Right lung (tissue), 5 donors: ENCODE measurements around the gene PCDHA13. TPM values are rescaled to one million over a fixed set of nuclear protein-coding genes. Genes with fewer than 3 reads are reported as not detected.
"Not testable (repeated sequence)": the region's sequence is repeated elsewhere in the genome, so short reads cannot be mapped to it uniquely, and the experiment has no call there.

Experiments
- DNase-seq, 2 donors: peaks; one replicate each; pipeline ENCODE4 v3.0.0-alpha.2; 2013
- polyA plus RNA-seq, 5 donors: library from polyadenylated mRNA; unstranded; fragments of 120-200 nt; gene quantifications; one replicate each; pipeline versions ENCODE4 v1.2.1 to v1.2.3, GENCODE V29; 2013; ENCODE audit warnings: inconsistent platforms in 1 of 5, low replicate concordance in 1 of 5; ENCODE audit not compliant: insufficient read length in 5 of 5, insufficient read depth in 1 of 5

PCDHA13 gene
- polyA plus RNA-seq, 5 donors, result 0.08 to 0.42 (median 0.11) TPM

DNA sequence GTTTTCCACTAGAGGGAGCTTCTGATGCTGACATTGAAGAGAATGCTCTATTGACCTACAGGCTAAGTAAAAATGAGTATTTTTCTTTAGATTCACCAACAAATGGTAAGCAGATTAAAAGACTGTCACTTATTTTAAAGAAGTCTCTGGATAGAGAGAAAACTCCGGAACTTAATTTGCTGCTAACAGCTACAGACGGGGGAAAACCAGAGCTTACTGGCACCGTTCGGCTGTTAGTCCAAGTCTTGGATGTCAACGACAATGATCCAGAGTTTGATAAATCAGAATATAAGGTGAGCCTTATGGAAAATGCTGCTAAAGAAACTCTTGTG lies 12.4 kb upstream of the PCDHA13 start:
- DNase-seq, result no peak

DNA sequence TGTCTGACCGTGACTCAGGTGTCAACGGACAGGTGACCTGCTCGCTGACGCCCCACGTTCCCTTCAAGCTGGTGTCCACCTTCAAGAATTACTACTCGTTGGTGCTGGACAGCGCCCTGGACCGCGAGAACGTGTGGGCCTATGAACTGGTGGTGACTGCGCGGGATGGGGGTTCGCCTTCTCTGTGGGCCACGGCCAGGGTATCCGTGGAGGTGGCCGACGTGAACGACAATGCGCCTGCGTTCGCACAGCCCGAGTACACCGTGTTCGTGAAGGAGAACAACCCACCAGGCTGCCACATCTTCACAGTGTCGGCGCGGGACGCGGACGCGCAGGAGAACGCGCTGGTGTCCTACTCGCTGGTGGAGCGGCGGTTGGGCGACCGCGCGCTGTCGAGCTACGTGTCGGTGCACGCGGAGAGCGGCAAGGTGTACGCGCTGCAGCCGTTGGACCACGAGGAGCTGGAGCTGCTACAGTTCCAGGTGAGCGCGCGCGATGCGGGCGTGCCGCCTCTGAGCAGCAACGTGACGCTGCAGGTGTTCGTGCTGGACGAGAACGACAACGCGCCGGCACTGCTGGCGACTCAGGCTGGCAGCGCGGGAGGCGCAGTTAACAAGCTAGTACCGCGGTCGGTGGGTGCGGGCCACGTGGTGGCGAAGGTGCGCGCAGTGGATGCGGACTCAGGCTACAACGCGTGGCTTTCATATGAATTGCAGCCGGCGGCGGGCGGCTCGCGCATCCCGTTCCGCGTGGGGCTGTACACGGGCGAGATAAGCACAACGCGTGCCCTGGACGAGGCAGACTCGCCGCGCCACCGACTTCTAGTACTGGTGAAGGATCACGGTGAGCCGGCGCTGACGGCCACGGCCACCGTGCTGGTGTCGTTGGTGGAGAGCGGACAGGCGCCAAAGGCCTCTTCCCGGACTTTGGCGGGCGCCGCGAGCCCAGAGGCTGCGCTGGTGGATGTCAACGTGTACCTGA lies 11.4 kb upstream of the PCDHA13 start:
- no peak for DNase-seq

DNA sequence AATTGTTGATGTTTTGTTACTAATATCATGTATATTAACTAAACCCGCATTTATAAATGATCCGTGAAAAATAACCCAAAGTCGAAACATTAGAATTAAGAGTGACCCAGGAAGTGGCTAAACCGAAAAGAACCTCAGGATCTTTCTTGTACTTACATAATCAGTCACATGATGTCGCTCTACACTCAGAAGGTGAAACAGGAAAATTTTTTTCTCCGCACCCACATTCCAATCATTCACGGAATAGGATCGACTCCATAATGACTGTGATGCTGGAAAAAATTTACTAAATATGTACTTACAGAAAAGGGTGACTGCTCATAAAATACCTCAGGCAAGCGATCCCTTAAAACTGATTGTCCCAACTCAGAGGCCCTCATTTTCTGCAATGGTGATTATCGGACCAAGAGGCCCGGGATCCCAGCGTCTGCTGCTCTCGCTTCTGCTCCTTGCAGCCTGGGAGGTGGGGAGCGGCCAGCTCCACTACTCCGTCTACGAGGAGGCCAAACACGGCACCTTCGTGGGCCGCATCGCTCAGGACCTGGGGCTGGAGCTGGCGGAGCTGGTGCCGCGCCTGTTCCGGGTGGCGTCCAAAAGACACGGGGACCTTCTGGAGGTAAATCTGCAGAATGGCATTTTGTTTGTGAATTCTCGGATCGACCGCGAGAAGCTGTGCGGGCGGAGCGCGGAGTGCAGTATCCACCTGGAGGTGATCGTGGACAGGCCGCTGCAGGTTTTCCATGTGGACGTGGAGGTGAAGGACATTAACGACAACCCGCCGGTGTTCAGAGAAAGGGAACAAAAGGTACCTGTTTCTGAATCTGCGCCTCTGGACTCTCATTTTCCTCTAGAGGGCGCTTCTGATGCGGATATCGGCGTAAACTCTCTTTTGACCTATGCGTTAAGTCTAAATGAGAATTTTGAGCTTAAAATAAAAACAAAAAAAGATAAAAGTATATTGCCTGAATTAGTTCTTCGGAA lies 6.5 kb upstream of the PCDHA13 start, which contains the start of gene PCDHA12:
Gene PCDHA12, plus strand, starts transcription at position 224 of the 981 bp plus-strand sequence. Its CDS starts 165 bp downstream, at position 389.
- no peak for DNase-seq

DNA sequence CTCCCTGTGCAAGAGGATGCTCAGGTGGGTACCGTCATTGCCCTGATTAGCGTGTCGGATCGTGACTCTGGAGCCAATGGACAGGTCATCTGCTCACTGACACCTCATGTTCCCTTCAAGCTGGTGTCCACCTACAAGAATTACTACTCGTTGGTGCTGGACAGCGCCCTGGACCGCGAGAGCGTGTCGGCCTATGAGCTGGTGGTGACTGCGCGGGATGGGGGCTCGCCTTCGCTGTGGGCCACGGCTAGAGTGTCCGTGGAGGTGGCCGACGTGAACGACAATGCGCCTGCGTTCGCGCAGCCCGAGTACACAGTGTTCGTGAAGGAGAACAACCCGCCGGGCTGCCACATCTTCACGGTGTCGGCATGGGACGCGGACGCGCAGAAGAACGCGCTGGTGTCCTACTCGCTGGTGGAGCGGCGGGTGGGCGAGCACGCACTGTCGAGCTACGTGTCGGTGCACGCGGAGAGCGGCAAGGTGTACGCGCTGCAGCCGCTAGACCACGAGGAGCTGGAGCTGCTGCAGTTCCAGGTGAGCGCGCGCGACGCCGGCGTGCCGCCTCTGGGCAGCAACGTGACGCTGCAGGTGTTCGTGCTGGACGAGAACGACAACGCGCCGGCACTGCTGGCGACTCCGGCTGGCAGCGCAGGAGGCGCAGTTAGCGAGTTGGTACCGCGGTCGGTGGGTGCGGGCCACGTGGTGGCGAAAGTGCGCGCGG lies 5.2 kb upstream of the PCDHA13 start:
- DNase-seq, result not testable (repeated sequence)

DNA sequence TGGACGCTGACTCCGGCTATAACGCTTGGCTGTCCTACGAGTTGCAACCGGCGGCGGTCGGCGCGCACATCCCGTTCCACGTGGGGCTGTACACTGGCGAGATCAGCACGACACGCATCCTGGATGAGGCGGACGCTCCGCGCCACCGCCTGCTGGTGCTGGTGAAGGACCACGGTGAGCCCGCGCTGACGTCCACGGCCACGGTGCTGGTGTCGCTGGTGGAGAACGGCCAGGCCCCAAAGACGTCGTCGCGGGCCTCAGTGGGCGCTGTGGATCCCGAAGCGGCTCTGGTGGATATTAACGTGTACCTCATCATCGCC lies 4.7 kb upstream of the PCDHA13 start:
- no peak for DNase-seq

DNA sequence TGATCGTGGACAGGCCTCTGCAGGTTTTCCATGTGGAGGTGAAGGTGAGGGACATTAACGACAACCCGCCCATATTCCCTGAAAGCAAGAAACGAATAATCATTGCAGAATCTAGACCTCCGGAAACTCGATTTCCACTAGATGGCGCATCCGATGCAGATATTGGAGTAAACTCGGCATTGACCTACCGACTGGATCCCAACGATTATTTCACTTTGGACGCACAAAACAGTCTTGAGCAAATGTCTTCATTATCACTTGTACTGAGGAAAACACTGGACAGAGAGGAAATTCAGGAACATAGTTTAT lies 621 bp downstream of the PCDHA13 start:
- DNase-seq, result no peak

DNA sequence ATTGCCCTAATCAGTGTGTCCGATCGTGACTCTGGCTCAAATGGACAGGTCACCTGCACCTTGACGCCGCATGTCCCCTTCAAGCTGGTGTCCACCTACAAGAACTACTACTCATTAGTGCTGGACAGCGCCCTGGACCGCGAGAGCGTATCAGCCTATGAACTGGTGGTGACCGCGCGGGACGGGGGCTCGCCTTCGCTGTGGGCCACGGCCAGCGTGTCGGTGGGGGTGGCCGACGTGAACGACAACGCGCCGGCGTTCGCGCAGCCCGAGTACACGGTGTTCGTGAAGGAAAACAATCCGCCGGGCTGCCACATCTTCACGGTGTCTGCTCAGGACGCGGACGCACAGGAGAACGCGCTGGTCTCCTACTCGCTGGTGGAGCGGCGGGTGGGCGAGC lies 1.4 kb downstream of the PCDHA13 start:
- DNase-seq, result no peak

DNA sequence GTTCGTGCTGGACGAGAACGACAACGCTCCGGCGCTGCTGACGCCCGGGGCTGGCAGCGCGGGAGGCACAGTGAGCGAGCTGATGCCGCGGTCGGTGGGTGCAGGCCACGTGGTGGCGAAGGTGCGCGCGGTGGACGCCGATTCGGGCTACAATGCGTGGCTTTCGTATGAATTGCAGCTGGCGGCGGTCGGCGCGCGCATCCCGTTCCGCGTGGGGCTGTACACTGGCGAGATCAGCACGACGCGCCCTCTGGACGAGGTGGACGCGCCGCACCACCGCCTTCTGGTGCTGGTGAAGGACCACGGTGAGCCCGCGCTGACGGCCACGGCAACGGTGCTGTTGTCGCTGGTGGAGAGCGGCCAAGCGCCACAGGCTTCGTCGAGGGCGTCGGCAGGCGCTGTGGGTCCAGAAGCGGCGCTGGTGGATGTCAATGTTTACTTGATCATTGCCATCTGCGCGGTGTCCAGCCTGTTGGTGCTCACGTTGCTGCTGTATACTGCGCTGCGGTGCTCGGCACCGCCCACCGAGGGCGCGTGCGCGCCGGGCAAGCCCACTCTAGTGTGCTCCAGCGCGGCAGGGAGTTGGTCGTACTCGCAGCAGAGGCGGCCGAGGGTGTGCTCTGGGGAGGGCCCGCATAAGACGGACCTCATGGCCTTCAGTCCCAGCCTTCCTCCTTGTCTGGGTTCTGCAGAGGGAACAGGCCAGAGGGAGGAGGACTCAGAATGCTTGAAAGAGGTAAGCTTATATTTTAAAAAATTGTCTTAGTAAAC lies 2.2 kb downstream of the PCDHA13 start:
- DNase-seq, result no peak

DNA sequence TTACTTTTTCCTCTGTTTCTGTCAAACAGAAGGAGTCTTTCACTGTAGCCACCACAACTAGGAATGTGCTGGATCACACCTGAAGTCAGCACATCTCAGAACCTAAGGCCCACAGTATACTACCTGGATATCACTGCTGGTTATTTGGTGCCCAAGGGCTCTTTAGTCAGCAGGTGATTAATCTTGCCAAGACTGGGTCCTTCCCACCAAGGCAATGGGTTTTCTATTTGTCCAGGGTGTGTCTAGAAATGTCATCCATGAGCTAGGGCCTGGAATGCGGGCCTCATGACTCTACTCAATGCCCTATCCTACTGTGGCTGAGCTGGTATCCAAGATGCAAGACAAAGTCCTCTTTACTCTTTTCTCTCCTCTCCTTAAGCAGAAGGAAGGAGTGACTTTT lies 34.4 kb downstream of the PCDHA13 start:
- DNase-seq, result no peak

DNA sequence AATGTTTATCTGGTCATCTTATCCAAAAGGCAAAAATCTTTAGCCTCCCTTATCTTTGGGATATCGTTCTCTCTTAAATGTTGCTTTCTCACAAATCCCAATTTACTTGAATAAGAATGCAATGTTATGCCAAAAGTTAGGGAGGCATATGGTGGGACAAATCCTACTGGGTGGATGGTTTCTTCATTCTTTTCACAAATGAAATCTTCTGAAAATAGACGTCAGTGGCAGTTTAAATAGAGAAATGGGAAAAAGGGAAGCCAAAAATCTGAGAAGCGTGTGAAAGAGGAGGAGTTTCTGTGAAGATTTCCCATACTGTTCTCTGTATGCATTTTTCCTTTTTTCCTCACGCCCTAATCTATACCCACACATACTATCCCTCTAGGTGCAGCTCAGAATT lies 41.7 kb downstream of the PCDHA13 start:
- DNase-seq, result no peak

DNA sequence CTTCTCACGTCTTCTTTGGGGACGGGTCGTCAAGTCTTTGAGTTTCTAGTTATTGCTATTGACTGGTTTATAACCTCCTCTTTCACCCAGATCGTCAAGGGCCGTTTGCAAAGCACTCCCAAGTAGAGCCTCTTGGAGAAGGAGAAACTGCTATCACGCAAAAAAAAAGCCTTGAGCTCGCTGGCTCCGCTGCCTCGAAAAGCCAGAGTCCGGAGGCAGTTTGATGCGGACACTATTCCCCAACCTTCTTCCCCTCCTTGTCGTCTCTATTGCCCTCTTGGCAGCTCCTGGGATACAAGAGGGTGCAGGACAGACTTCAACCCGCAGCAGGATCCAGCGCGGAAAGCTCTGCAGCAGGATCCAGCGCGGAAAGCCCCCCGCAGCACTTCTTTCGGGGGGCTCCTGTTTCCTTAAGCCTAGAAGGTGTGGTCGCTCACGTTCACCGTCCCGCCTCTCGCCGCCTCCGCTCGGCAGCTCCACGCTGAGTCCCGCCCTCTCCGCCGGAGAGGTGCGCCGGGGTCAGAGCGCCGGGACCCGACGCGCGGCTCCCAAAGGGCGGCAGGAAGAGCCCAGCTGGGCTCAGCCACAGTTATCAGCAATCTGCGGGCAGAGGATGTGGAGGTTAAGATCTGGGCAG lies 44.0 kb downstream of the PCDHA13 start, which contains the start of gene PCDHAC1:
Gene PCDHAC1, plus strand, starts transcription at position 494 of the 637 bp plus-strand sequence. CDS start 594 bp downstream, outside the sequence.
- no peak for DNase-seq

DNA sequence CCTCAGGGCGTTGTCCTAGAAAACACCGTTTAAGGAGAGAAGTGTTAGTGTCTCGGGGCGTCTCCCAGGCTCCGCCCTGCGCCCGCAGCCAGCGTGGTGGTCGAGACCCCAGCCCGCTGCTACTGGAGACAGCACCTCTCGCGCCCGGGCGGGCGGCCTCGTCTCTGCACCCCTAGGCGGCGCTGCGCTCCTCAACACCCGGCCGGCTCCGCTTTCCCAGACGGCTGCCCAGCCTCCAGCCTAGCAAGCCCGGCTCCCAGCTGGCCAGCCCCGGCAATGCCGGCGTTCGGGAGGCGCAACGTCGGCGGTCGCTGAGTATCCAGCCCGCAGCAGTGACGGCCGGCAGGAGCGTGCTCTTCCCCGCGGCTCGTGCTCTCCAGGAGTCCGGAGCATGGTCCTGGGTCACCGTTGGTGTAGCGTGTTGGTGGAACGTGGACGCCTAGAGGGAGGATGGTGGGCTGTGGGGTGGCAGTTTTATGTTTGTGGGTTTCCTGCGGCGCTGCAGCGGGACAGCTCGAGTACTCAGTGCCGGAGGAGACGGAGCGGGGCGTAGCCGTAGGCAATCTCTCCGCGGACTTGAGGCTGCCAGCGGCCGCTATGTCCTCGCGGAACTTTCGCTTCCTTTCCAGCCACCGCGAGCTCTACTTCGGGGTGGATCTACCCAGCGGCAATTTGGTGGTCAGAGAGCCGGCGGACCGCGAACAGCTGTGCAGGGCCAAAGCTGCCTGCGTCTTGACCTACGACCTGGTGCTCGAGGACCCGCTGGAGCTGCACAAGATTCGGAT lies 44.7 kb downstream of the PCDHA13 start:
- peak; percentile 55 to 64 for DNase-seq

DNA sequence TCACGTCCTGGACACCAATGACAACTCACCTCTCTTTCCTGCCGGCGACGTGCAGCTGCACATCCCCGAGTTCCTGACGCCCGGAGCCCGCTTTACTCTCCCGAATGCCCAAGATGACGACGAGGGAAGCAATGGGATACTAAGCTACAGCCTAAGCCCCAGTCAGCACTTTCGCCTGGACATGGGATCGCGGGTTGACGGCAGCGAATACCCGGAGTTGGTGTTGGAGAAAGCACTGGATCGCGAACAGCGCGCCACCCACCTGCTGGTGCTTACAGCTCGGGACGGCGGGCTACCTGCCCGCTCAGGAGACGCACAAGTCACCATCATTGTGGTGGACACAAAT lies 45.3 kb downstream of the PCDHA13 start:
- DNase-seq, result no peak

Other genes starting within 250 kb of the PCDHA13 start
- 10 to 100 TPM; 12.1 to 27.7 (median 16.8) TPM for gene CD14, start 248.9 kb upstream of the PCDHA13 start, polyA plus RNA-seq
- 10 to 100 TPM; 18.0 to 22.1 (median 20.0) TPM for gene TMCO6, start 242.7 kb upstream of the PCDHA13 start, polyA plus RNA-seq
- gene NDUFA2, start 234.5 kb upstream of the PCDHA13 start, polyA plus RNA-seq, result 10 to 100 TPM; 50.2 to 85.8 (median 61.8) TPM
- 100 to 1,000 TPM; 140 to 196 (median 152) TPM for gene IK, start 234.3 kb upstream of the PCDHA13 start, polyA plus RNA-seq
- 10 to 100 TPM; 15.3 to 21.5 (median 20.5) TPM for gene WDR55, start 217.2 kb upstream of the PCDHA13 start, polyA plus RNA-seq
- gene DND1, start 208.5 kb upstream of the PCDHA13 start, polyA plus RNA-seq, result under 1 TPM in 3 of 5 donors, not detected in 2; 0.55 to 0.70 (median 0.68) TPM
- 10 to 100 TPM; 71.4 to 77.3 (median 73.1) TPM for gene HARS1, start 190.8 kb upstream of the PCDHA13 start, polyA plus RNA-seq
- gene HARS2, start 190.7 kb upstream of the PCDHA13 start, polyA plus RNA-seq, result 10 to 100 TPM; 42.4 to 56.4 (median 49.8) TPM
- gene ZMAT2, start 181.7 kb upstream of the PCDHA13 start, polyA plus RNA-seq, result 100 to 1,000 TPM in 4 of 5 donors, 10 to 100 TPM in 1; 95.6 to 151 (median 114) TPM
- under 1 TPM; 0.07 to 0.18 (median 0.09) TPM for gene PCDHA1, start 96.0 kb upstream of the PCDHA13 start, polyA plus RNA-seq
- under 1 TPM; 0.14 to 0.34 (median 0.31) TPM for gene PCDHA2, start 87.3 kb upstream of the PCDHA13 start, polyA plus RNA-seq
- under 1 TPM; 0.19 to 0.40 (median 0.27) TPM for gene PCDHA3, start 81.1 kb upstream of the PCDHA13 start, polyA plus RNA-seq
- under 1 TPM; 0.27 to 0.50 (median 0.44) TPM for gene PCDHA4, start 75.1 kb upstream of the PCDHA13 start, polyA plus RNA-seq
- under 1 TPM; 0.06 to 0.12 (median 0.09) TPM for gene PCDHA5, start 60.5 kb upstream of the PCDHA13 start, polyA plus RNA-seq
- under 1 TPM; 0.21 to 0.37 (median 0.29) TPM for gene PCDHA6, start 54.2 kb upstream of the PCDHA13 start, polyA plus RNA-seq
- gene PCDHA7, start 47.9 kb upstream of the PCDHA13 start, polyA plus RNA-seq, result under 1 TPM; 0.32 to 0.67 (median 0.44) TPM
- gene PCDHA8, start 40.9 kb upstream of the PCDHA13 start, polyA plus RNA-seq, result under 1 TPM; 0.04 to 0.21 (median 0.12) TPM
- gene PCDHA9, start 33.7 kb upstream of the PCDHA13 start, polyA plus RNA-seq, result under 1 TPM; 0.04 to 0.10 (median 0.05) TPM
- under 1 TPM; 0.10 to 0.67 (median 0.36) TPM for gene PCDHA10, start 26.2 kb upstream of the PCDHA13 start, polyA plus RNA-seq
- under 1 TPM; 0.09 to 0.74 (median 0.32) TPM for gene PCDHA11, start 13.2 kb upstream of the PCDHA13 start, polyA plus RNA-seq
- gene PCDHA12, start 6.8 kb upstream of the PCDHA13 start, polyA plus RNA-seq, result under 1 TPM; 0.08 to 0.14 (median 0.09) TPM
- under 1 TPM; 0.23 to 0.53 (median 0.30) TPM for gene PCDHAC1, start 44.2 kb downstream of the PCDHA13 start, polyA plus RNA-seq
- gene PCDHAC2, start 84.4 kb downstream of the PCDHA13 start, polyA plus RNA-seq, result 1 to 10 TPM; 2.4 to 4.3 (median 3.5) TPM
- gene PCDHB1, start 169.2 kb downstream of the PCDHA13 start, polyA plus RNA-seq, result under 1 TPM; 0.06 to 0.20 (median 0.11) TPM
- gene PCDHB2, start 212.5 kb downstream of the PCDHA13 start, polyA plus RNA-seq, result 10 to 100 TPM in 1 of 5 donors, 1 to 10 TPM in 4; 5.7 to 11.9 (median 7.5) TPM
- 1 to 10 TPM; 1.9 to 3.4 (median 2.8) TPM for gene PCDHB3, start 218.3 kb downstream of the PCDHA13 start, polyA plus RNA-seq
- 1 to 10 TPM; 1.7 to 3.0 (median 2.9) TPM for gene PCDHB4, start 239.7 kb downstream of the PCDHA13 start, polyA plus RNA-seq